HEK293 (cell line): ENCODE data around the gene PDCD7.

Source experiments
- CTCF ChIA-PET: fragments of 350-600 bp; formaldehyde crosslinking; extraction: SDS; loops from one replicate; lab custom pipeline; 2021; ENCODE audit warnings: antibody characterized with exemption; lab: Yijun Ruan, JAX
- POLR2A ChIA-PET: fragments of 300-600 bp; formaldehyde crosslinking; extraction: SDS; loops from one replicate; lab custom pipeline; 2020; ENCODE audit warnings: antibody characterized with exemption, inconsistent platforms; lab: Yijun Ruan, JAX
- H3K27ac ChIP-seq: fragments of 200-500 bp; sonication (Bioruptor generic); 2 replicates; pipeline ENCODE4 v1.5.1; 2014; ENCODE audit warnings: low read depth, low read length, control low read depth, inconsistent platforms; ENCODE audit errors: extremely low read depth
- H3K36me3 ChIP-seq, 2 experiments: fragments of 200-500 bp in 1 of 2; sonication (Bioruptor generic) in 1 of 2; 1 replicate in 1 of 2; 2 replicates in 1 of 2; pipeline ENCODE4 v1.5.1; 2014 to 2017; ENCODE audit warnings: inconsistent platforms in 2 of 2, low read length in 2 of 2; ENCODE audit not compliant: control insufficient read depth in 2 of 2, insufficient read depth in 1 of 2
- H3K4me1 ChIP-seq: fragments of 200-500 bp; sonication (Bioruptor generic); 2 replicates; pipeline ENCODE4 v1.5.1; 2014; ENCODE audit warnings: mild to moderate bottlenecking, low read length, inconsistent platforms; ENCODE audit not compliant: control insufficient read depth, insufficient read depth
- H3K4me3 ChIP-seq: 2 replicates; pipeline ENCODE4 v1.5.1; 2011; ENCODE audit warnings: low read depth, mild to moderate bottlenecking, control low read depth, low read length, moderate library complexity
- H3K9me3 ChIP-seq: fragments of 200-500 bp; sonication (Bioruptor generic); 2 replicates; pipeline ENCODE4 v1.5.1; 2014; ENCODE audit warnings: low read depth, low read length, inconsistent platforms; ENCODE audit not compliant: control insufficient read depth, insufficient read depth
- EGR2 ChIP-seq: fragments of 450-650 bp; formaldehyde crosslinking; IDR thresholded peaks from 2 replicates; pipeline ENCODE4 v1.5.1; 2016; ENCODE audit warnings: low read depth, missing biosample characterization, missing genetic modification characterization
- KLF9 ChIP-seq: fragments of 450-650 bp; formaldehyde crosslinking; IDR thresholded peaks from 2 replicates; pipeline ENCODE4 v1.5.1; 2016; ENCODE audit warnings: missing biosample characterization, missing genetic modification characterization, low read depth
- MZF1 ChIP-seq: fragments of 450-650 bp; formaldehyde crosslinking; IDR thresholded peaks from 2 replicates; pipeline ENCODE4 v1.5.1; 2017; ENCODE audit warnings: missing biosample characterization, missing genetic modification characterization, borderline replicate concordance
- SP3 ChIP-seq: fragments of 450-650 bp; formaldehyde crosslinking; IDR thresholded peaks from 2 replicates; pipeline ENCODE4 v1.5.1; 2016; ENCODE audit warnings: missing biosample characterization, missing genetic modification characterization
- TRIM28 ChIP-seq: IDR thresholded peaks from 2 replicates; pipeline ENCODE4 v1.6.1; 2011; ENCODE audit warnings: low read length, control low read depth, borderline replicate concordance
- ZBTB1 ChIP-seq: fragments of 450-650 bp; formaldehyde crosslinking; IDR thresholded peaks from 2 replicates; pipeline ENCODE4 v1.5.1; 2016; ENCODE audit warnings: missing biosample characterization, missing genetic modification characterization
- ZFHX2 ChIP-seq: fragments of 450-650 bp; formaldehyde crosslinking; conservative IDR thresholded peaks from 2 replicates; pipeline ENCODE4 v1.5.1; 2016; ENCODE audit warnings: missing biosample characterization, missing genetic modification characterization
- ZNF2 ChIP-seq: fragments of 450-650 bp; formaldehyde crosslinking; IDR thresholded peaks from 2 replicates; pipeline ENCODE4 v1.5.1; 2016; ENCODE audit warnings: missing biosample characterization, missing genetic modification characterization
- ZNF302 ChIP-seq: fragments of 450-650 bp; formaldehyde crosslinking; IDR thresholded peaks from 2 replicates; pipeline ENCODE4 v1.5.1; 2016; ENCODE audit warnings: missing biosample characterization, missing genetic modification characterization, low read depth
- ZNF514 ChIP-seq: fragments of 450-650 bp; formaldehyde crosslinking; IDR thresholded peaks from 2 replicates; pipeline ENCODE4 v1.5.1; 2016; ENCODE audit warnings: missing biosample characterization, missing genetic modification characterization
- ZNF558 ChIP-seq: fragments of 450-650 bp; formaldehyde crosslinking; IDR thresholded peaks from 2 replicates; pipeline ENCODE4 v1.5.1; 2016; ENCODE audit warnings: missing biosample characterization, missing genetic modification characterization
- ZNF629 ChIP-seq: fragments of 450-650 bp; formaldehyde crosslinking; IDR thresholded peaks from 2 replicates; pipeline ENCODE4 v1.5.1; 2017; ENCODE audit warnings: missing biosample characterization, missing genetic modification characterization
- ZNF664 ChIP-seq: fragments of 450-650 bp; formaldehyde crosslinking; IDR thresholded peaks from 2 replicates; pipeline ENCODE4 v1.5.1; 2016; ENCODE audit warnings: missing biosample characterization, missing genetic modification characterization
- ZNF707 ChIP-seq: fragments of 450-650 bp; formaldehyde crosslinking; IDR thresholded peaks from 2 replicates; pipeline ENCODE4 v1.5.1; 2016; ENCODE audit warnings: missing biosample characterization, missing genetic modification characterization
- TF ChIP-seq, protein P1 (sequence below): fragments of 450-650 bp; formaldehyde crosslinking; IDR thresholded peaks from 2 replicates; pipeline ENCODE4 v1.5.1; 2017; ENCODE audit warnings: missing biosample characterization, mild to moderate bottlenecking, missing genetic modification characterization, moderate library complexity
- TF ChIP-seq, protein P2 (sequence below): fragments of 450-650 bp; formaldehyde crosslinking; IDR thresholded peaks from 2 replicates; pipeline ENCODE4 v1.5.1; 2016; ENCODE audit warnings: missing biosample characterization, missing genetic modification characterization, low read depth
- TF ChIP-seq, protein P3 (sequence below): fragments of 450-650 bp; formaldehyde crosslinking; IDR thresholded peaks from 2 replicates; pipeline ENCODE4 v1.5.1; 2016; ENCODE audit warnings: missing biosample characterization, missing genetic modification characterization
- TF ChIP-seq, protein P4 (sequence below): fragments of 450-650 bp; formaldehyde crosslinking; IDR thresholded peaks from 2 replicates; pipeline ENCODE4 v1.5.1; 2016; ENCODE audit warnings: missing biosample characterization, missing genetic modification characterization

PDCD7 gene

DNA sequence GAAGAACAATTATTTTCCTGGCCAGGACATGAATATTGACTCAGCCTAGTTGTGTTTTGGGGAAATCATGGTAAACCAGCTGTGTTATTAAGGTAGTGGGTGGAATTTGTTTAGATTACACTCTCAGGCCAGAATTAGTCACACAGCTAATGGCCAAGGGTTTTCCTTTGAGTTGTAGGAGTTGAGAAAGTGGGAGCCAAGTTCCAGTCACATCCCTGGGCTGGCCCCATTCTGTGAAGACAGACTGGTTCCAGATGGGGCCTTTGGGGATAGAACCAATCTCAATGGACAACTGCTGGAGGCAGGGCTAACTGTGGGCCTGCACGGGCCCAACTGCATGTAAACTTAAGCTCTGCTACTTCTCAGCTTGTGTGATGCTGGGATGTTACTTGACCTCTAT, 64.4 kb downstream of the PDCD7 start:
- no peaks in the 10 kb centered on the region for H3K9me3 ChIP-seq
- CTCF ChIA-PET: interaction anchor here (0.5 to 1.5 kb wide), 3 partner anchors 14 to 17 kb away, joined by 4 to 8 read pairs (median 5); no protein-coding TSS in a partner anchor
- no peaks in the 10 kb centered on the region for H3K36me3 ChIP-seq
- no peaks in the 10 kb centered on the region for H3K4me1 ChIP-seq
- POLR2A ChIA-PET: no interaction called here
- H3K4me3 ChIP-seq: no peak overlapping the region
- no peak overlapping the region for H3K27ac ChIP-seq
- TF ChIP-seq EGR2 (tag by site-specific recombination) (peak; percentile 63), ZNF558 (tag by site-specific recombination) (no peak), ZFHX2 (tag by site-specific recombination) (peak; percentile 77), ZNF707 (tag by site-specific recombination) (no peak)
- TF ChIP-seq, protein P1, sequence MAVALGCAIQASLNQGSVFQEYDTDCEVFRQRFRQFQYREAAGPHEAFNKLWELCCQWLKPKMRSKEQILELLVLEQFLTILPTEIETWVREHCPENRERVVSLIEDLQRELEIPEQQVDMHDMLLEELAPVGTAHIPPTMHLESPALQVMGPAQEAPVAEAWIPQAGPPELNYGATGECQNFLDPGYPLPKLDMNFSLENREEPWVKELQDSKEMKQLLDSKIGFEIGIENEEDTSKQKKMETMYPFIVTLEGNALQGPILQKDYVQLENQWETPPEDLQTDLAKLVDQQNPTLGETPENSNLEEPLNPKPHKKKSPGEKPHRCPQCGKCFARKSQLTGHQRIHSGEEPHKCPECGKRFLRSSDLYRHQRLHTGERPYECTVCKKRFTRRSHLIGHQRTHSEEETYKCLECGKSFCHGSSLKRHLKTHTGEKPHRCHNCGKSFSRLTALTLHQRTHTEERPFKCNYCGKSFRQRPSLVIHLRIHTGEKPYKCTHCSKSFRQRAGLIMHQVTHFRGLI: no peak

DNA sequence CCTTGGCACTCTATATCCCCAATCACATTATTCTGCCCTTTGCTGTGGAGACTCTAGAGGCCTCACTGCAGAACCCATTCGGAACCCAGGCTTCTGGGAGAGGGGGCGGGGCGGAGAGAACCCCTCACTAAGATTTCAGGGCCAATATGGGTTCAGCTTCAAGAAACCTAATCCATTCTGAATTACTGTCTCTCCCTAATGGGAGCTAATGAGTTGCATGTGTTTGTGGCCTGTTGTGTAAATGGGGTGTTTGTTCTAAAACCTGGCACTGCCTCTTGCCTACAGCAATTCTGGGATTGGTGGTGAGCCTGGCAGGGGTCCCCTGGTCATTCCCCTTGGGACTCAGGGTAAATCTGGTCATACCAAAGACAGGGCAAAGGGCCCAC, 65.2 kb downstream of the PDCD7 start:
- ChIA-PET POLR2A (interaction anchor here (0.7 kb wide), 1 partner anchor 428 kb away, joined by 3 read pairs; no protein-coding TSS in a partner anchor), CTCF (interaction anchor here (0.5 to 1.5 kb wide), 3 partner anchors 14 to 16 kb away, joined by 3 to 8 read pairs (median 4); no protein-coding TSS in a partner anchor)
- H3K4me1 ChIP-seq: no peaks in the 10 kb centered on the region
- H3K4me3 ChIP-seq: no peak overlapping the region
- no peak overlapping the region for H3K27ac ChIP-seq
- TF ChIP-seq, protein P2, sequence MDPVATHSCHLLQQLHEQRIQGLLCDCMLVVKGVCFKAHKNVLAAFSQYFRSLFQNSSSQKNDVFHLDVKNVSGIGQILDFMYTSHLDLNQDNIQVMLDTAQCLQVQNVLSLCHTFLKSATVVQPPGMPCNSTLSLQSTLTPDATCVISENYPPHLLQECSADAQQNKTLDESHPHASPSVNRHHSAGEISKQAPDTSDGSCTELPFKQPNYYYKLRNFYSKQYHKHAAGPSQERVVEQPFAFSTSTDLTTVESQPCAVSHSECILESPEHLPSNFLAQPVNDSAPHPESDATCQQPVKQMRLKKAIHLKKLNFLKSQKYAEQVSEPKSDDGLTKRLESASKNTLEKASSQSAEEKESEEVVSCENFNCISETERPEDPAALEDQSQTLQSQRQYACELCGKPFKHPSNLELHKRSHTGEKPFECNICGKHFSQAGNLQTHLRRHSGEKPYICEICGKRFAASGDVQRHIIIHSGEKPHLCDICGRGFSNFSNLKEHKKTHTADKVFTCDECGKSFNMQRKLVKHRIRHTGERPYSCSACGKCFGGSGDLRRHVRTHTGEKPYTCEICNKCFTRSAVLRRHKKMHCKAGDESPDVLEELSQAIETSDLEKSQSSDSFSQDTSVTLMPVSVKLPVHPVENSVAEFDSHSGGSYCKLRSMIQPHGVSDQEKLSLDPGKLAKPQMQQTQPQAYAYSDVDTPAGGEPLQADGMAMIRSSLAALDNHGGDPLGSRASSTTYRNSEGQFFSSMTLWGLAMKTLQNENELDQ (tag by site-specific recombination): no peak
- TF ChIP-seq KLF9: no peak
- no peak for TF ChIP-seq MZF1 (tag by site-specific recombination)
- no peak for TF ChIP-seq ZBTB1 (tag by site-specific recombination)
- no peak for TF ChIP-seq ZNF629 (tag by site-specific recombination)
- TF ChIP-seq, protein P3, sequence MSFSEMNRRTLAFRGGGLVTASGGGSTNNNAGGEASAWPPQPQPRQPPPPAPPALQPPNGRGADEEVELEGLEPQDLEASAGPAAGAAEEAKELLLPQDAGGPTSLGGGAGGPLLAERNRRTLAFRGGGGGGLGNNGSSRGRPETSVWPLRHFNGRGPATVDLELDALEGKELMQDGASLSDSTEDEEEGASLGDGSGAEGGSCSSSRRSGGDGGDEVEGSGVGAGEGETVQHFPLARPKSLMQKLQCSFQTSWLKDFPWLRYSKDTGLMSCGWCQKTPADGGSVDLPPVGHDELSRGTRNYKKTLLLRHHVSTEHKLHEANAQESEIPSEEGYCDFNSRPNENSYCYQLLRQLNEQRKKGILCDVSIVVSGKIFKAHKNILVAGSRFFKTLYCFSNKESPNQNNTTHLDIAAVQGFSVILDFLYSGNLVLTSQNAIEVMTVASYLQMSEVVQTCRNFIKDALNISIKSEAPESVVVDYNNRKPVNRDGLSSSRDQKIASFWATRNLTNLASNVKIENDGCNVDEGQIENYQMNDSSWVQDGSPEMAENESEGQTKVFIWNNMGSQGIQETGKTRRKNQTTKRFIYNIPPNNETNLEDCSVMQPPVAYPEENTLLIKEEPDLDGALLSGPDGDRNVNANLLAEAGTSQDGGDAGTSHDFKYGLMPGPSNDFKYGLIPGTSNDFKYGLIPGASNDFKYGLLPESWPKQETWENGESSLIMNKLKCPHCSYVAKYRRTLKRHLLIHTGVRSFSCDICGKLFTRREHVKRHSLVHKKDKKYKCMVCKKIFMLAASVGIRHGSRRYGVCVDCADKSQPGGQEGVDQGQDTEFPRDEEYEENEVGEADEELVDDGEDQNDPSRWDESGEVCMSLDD (tag by site-specific recombination): no peak
- no peak for TF ChIP-seq ZNF302 (tag by site-specific recombination)
- no peak for TF ChIP-seq SP3 (tag by site-specific recombination)
- TF ChIP-seq, protein P4, sequence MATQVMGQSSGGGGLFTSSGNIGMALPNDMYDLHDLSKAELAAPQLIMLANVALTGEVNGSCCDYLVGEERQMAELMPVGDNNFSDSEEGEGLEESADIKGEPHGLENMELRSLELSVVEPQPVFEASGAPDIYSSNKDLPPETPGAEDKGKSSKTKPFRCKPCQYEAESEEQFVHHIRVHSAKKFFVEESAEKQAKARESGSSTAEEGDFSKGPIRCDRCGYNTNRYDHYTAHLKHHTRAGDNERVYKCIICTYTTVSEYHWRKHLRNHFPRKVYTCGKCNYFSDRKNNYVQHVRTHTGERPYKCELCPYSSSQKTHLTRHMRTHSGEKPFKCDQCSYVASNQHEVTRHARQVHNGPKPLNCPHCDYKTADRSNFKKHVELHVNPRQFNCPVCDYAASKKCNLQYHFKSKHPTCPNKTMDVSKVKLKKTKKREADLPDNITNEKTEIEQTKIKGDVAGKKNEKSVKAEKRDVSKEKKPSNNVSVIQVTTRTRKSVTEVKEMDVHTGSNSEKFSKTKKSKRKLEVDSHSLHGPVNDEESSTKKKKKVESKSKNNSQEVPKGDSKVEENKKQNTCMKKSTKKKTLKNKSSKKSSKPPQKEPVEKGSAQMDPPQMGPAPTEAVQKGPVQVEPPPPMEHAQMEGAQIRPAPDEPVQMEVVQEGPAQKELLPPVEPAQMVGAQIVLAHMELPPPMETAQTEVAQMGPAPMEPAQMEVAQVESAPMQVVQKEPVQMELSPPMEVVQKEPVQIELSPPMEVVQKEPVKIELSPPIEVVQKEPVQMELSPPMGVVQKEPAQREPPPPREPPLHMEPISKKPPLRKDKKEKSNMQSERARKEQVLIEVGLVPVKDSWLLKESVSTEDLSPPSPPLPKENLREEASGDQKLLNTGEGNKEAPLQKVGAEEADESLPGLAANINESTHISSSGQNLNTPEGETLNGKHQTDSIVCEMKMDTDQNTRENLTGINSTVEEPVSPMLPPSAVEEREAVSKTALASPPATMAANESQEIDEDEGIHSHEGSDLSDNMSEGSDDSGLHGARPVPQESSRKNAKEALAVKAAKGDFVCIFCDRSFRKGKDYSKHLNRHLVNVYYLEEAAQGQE: no peak
- TF ChIP-seq ZNF514 (tag by site-specific recombination): no peak
- no peak for TF ChIP-seq ZNF2 (tag by site-specific recombination)
- TF ChIP-seq TRIM28: no peak
- TF ChIP-seq ZNF664: no peak
- TF ChIP-seq, all 188 proteins: peak for 0
- Histone ChIP-seq H3K9me3 (no peaks in the 10 kb centered on the region), H3K36me3 (no peaks in the 10 kb centered on the region)
